ENCODE data around the gene SEC16A. TPM values are rescaled to one million over a fixed set of nuclear protein-coding genes. Genes with fewer than 3 reads are reported as not detected.

Gene SEC16A
- total and polyA plus RNA-seq, 4 donors: 21.7 to 96.1 (median 66.0) TPM

- no peak for TF ChIP-seq ZBTB33 (IDR thresholded peaks at IDR 0.05)
Observed at GRCh38 chr9:136496181-136496580, 13.3 kb upstream of the SEC16A start (continued).

DNA sequence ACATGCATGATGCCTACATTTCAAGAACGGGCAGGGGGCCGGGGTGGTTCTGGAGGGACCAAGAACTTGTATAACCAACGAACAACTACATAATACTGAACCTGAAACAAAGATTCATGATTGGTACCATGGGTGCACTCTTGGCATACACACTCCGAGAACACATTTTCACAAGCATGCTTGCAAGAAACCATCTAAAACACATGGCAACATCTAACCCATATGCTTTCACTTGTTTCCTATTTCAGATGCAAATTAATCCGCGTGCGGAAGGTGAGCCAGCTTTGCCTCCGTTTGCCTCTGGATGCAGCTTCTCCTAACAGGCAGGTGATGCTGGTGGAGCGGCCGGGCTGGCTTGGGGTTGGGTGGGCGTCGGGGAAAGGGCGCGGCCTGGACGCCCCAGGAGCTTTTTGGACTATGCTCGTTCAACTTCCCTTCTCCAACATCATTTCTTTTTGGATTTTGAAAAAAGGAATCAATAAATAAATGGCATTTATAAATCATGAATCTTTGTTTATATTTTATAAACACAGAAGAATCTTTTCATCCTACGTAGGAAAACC, 12.5 kb upstream of the SEC16A start:
- Histone ChIP-seq H3K4me3 (ENCODE audit: low read depth in 1 of 3, low read length in 3 of 3) (no peak overlapping the region), H3K36me3 (ENCODE audit: control insufficient read depth in 4 of 4, insufficient read depth in 3 of 4, low read depth in 1 of 4, low read length in 3 of 4) (peaks cover 17 to 47% (median 23%) of the 10 kb centered on the region in 4 donors), H3K9me3 (ENCODE audit: control insufficient read depth in 4 of 4, low read length in 3 of 4) (no peaks in the 10 kb centered on the region), H3K4me1 (ENCODE audit: control insufficient read depth in 4 of 4, insufficient read depth in 4 of 4, low read length in 3 of 4) (peaks cover 0 to 7% (median 0%) of the 10 kb centered on the region in 4 donors), H3K9ac (ENCODE audit: low read depth in 1 of 2, low read length in 2 of 2) (no peak overlapping the region), H3K27me3 (ENCODE audit: control insufficient read depth in 4 of 4, insufficient read depth in 4 of 4, low read length in 3 of 4) (no peaks in the 10 kb centered on the region), H3K27ac (ENCODE audit: low read depth in 1 of 2, low read length in 2 of 2) (no peak overlapping the region)
- DNase-seq (ENCODE audit: low spot score): no peak
- TF ChIP-seq TAF1 (conservative IDR thresholded peaks at IDR 0.05): no peak
- no peak for TF ChIP-seq JUND (IDR thresholded peaks at IDR 0.05)
- TF ChIP-seq FOXA1 (IDR thresholded peaks at IDR 0.05): no peak
- TF ChIP-seq, protein P1, sequence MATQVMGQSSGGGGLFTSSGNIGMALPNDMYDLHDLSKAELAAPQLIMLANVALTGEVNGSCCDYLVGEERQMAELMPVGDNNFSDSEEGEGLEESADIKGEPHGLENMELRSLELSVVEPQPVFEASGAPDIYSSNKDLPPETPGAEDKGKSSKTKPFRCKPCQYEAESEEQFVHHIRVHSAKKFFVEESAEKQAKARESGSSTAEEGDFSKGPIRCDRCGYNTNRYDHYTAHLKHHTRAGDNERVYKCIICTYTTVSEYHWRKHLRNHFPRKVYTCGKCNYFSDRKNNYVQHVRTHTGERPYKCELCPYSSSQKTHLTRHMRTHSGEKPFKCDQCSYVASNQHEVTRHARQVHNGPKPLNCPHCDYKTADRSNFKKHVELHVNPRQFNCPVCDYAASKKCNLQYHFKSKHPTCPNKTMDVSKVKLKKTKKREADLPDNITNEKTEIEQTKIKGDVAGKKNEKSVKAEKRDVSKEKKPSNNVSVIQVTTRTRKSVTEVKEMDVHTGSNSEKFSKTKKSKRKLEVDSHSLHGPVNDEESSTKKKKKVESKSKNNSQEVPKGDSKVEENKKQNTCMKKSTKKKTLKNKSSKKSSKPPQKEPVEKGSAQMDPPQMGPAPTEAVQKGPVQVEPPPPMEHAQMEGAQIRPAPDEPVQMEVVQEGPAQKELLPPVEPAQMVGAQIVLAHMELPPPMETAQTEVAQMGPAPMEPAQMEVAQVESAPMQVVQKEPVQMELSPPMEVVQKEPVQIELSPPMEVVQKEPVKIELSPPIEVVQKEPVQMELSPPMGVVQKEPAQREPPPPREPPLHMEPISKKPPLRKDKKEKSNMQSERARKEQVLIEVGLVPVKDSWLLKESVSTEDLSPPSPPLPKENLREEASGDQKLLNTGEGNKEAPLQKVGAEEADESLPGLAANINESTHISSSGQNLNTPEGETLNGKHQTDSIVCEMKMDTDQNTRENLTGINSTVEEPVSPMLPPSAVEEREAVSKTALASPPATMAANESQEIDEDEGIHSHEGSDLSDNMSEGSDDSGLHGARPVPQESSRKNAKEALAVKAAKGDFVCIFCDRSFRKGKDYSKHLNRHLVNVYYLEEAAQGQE (IDR thresholded peaks at IDR 0.05): no peak
- WGBS: 88% methylated on average over 17 of the region's 17 CpGs

DNA sequence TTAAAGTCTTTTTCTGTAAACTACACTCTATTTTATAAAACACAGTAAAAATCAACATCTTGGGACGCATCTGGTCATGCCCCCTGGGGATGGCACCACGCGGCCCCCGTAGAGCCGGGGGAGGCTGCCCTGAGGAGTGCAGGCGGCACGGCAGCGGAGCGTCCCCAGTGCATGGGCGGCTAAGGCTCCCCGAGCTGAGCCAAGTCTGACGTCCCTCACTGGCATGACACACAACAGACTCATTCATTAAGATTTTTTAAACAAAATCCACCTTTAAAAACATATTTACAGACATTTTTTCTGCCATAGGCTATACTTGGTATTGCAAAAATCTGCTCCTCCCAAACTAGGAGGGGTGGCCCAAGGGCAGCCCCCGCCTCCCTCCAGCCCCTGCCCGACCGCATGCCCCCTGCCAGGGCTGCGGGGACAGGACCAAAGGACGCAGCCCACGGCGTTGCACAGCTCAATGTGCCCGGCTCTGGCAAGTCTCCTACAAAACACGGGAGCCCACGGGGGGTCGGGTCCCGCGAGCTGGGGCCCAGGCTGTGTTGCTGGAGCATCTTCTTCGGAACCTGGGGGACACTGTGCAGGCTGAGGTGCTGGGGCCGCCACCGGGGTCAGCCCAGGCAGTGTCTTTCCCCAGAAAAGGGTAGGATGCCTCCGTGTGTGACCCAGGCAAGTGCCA, 11.8 kb upstream of the SEC16A start:
- Histone ChIP-seq H3K9me3 (ENCODE audit: control insufficient read depth in 4 of 4, low read length in 3 of 4) (no peaks in the 10 kb centered on the region), H3K4me1 (ENCODE audit: control insufficient read depth in 4 of 4, insufficient read depth in 4 of 4, low read length in 3 of 4) (peaks cover 0 to 7% (median 0%) of the 10 kb centered on the region in 4 donors), H3K27ac (ENCODE audit: low read depth in 1 of 2, low read length in 2 of 2) (no peak overlapping the region), H3K9ac (ENCODE audit: low read depth in 1 of 2, low read length in 2 of 2) (no peak overlapping the region), H3K27me3 (ENCODE audit: control insufficient read depth in 4 of 4, insufficient read depth in 4 of 4, low read length in 3 of 4) (no peaks in the 10 kb centered on the region), H3K36me3 (ENCODE audit: control insufficient read depth in 4 of 4, insufficient read depth in 3 of 4, low read depth in 1 of 4, low read length in 3 of 4) (peaks cover 12 to 40% (median 20%) of the 10 kb centered on the region in 4 donors), H3K4me3 (ENCODE audit: low read depth in 1 of 3, low read length in 3 of 3) (no peak overlapping the region)
- no peak for TF ChIP-seq EGR1 (IDR thresholded peaks at IDR 0.05; ENCODE audit: low read depth in 2 of 2)
- TF ChIP-seq YY1 (IDR thresholded peaks at IDR 0.05): no peak
- no peak for TF ChIP-seq GABPA (IDR thresholded peaks at IDR 0.05 in 1 of 2, conservative IDR thresholded peaks at IDR 0.05 in 1 of 2)
- TF ChIP-seq HNF4A (conservative IDR thresholded peaks at IDR 0.05): no peak
- TF ChIP-seq ATF3 (IDR thresholded peaks at IDR 0.05): no peak
- TF ChIP-seq, protein P2, sequence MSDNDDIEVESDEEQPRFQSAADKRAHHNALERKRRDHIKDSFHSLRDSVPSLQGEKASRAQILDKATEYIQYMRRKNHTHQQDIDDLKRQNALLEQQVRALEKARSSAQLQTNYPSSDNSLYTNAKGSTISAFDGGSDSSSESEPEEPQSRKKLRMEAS (IDR thresholded peaks at IDR 0.05): no peak
- TF ChIP-seq TAF1 (conservative IDR thresholded peaks at IDR 0.05): no peak
- no peak for TF ChIP-seq HNF4G (IDR thresholded peaks at IDR 0.05)
- no peak for TF ChIP-seq NR2F2 (IDR thresholded peaks at IDR 0.05)
- no peak for TF ChIP-seq RAD21 (IDR thresholded peaks at IDR 0.05)
- TF ChIP-seq RXRA (IDR thresholded peaks at IDR 0.05): no peak
- no peak for TF ChIP-seq JUND (IDR thresholded peaks at IDR 0.05)
- no peak for TF ChIP-seq CTCF (IDR thresholded peaks at IDR 0.05; ENCODE audit: low read depth, low read length, missing input control)
- TF ChIP-seq, protein P1 (IDR thresholded peaks at IDR 0.05): no peak
- TF ChIP-seq FOXA2 (IDR thresholded peaks at IDR 0.05): no peak
- no peak for TF ChIP-seq SP1 (IDR thresholded peaks at IDR 0.05)
- no peak for TF ChIP-seq FOXA1 (IDR thresholded peaks at IDR 0.05)
- DNase-seq (ENCODE audit: low spot score): no peak
- 91% methylated on average over 29 of the region's 29 CpGs for WGBS

Data from liver (tissue), 9 donors.